NCI-H128 (cell line): ENCODE results near the gene IFRD1.
A peak's percentile ranks its signal among the peaks of the same experiment; 100 is the strongest.

Experiments used
- DNase-seq: peaks from one replicate; lab custom pipeline; 2025; ENCODE audit not compliant: unreplicated experiment; lab: John Stamatoyannopoulos, UW

Gene IFRD1, protein sequence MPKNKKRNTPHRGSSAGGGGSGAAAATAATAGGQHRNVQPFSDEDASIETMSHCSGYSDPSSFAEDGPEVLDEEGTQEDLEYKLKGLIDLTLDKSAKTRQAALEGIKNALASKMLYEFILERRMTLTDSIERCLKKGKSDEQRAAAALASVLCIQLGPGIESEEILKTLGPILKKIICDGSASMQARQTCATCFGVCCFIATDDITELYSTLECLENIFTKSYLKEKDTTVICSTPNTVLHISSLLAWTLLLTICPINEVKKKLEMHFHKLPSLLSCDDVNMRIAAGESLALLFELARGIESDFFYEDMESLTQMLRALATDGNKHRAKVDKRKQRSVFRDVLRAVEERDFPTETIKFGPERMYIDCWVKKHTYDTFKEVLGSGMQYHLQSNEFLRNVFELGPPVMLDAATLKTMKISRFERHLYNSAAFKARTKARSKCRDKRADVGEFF

GRCh38 chr7:112449902-112450806, at the start of gene IFRD1:
Gene IFRD1, plus strand, starts transcription at chr7:112450460. Its CDS starts 229 bp downstream, at chr7:112450689.
- peak; percentile 96 for DNase-seq

GRCh38 chr7:112404321-112404720, 45.9 kb upstream of the IFRD1 start:
- DNase-seq, result no peak

GRCh38 chr7:112405286-112405685, 45.0 kb upstream of the IFRD1 start:
- DNase-seq, result no peak

DNA sequence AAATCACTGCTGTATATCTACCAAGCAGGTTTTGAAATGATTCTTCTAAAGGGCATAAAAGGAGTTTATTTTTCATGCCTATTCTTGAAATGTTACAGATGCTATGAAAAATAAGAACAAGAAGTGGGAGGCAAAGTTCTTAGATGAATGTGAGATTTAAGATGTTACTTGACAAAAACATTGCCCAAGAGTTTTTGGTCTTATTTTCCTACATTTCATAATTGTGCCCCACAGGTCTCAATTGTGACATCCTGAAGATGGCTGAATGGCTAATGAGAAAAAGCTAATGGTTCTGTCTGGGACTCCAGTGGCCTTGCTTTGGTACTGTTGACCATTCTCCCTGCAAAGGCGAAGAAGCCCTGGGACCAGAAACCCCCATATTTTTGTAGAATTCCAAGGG, 43.0 kb upstream of the IFRD1 start:
- DNase-seq, result no peak

GRCh38 chr7:112410092-112410491, 40.2 kb upstream of the IFRD1 start:
- no peak for DNase-seq

DNA sequence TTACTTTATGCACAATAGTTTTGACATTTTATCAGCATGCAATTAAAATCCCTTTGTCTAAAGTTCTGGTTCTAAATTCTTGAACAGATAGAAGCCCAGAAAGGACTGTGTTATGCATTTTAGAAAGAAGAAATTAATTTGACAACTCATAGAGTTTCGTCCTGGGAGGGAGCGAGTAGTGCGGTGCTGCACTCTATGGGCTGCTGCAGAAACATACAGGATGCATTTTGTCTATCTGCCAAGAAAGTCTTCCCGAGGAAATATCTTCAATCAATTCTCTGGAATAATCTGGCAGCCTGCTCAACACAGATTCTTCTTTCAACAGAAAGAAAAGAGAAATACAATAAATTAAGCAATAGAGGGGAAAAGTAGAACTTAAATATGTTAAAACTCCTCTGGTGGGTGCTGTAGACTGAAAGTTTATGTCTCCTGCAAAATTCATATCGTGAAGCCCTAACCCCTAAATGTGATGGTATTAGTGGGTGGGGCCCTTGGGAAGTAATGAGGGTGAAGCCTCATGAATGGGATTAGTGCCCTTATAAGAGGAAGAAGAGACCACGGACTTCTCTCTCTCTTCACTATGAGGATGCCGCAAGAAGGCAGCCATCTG, 39.0 kb upstream of the IFRD1 start:
- no peak for DNase-seq

DNA sequence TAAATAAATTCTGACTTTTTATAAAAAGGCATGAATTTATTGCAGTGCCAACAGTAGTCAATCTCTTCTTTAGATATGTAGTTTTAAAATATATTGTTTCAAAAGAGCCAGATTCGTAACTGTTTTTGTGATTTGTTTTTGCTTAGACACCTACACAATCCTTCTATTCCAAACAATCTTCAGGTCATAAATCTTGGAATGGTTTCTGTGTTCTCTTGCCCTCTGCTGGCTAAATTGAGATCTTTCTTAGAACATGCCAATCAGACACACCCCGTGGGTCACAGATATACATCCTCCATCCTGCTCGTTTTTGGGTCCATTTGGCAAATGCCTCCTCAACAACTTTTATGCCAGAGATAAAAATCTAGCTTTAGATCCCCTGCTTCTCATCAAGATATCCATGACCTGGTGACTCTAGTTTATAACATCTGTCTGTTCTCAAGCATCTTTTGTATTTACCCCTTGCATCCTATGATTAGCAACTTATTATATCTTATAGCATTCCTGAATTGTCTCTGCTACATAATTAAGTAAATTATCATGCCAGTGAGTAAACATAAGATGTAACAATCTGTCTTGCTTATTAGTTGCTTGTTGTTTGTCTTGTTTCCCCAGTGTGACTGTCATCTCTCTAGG, 35.3 kb upstream of the IFRD1 start:
- peak; percentile 14 for DNase-seq

DNA sequence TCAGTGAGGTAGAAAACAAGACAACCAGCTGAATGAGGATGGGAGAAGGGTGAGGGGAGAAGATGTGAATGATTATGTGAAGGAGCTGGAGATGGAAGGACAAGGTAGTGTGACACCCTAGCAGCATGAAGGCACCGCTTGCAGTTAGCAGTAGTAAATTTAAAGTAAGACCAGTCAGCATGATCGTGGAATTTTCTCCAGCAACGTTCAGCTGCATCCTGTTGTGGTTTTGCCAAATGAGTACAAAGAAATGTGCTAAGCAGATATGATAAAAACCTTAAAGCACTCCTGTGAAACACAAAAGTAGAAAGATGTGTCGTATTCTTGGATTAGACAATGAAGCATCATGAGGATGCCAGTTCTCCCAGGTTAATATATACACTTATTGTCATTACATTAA, 34.1 kb upstream of the IFRD1 start:
- no peak for DNase-seq

- no peak for DNase-seq
Observed at GRCh38 chr7:112419543-112420130, 30.6 kb upstream of the IFRD1 start.

DNA sequence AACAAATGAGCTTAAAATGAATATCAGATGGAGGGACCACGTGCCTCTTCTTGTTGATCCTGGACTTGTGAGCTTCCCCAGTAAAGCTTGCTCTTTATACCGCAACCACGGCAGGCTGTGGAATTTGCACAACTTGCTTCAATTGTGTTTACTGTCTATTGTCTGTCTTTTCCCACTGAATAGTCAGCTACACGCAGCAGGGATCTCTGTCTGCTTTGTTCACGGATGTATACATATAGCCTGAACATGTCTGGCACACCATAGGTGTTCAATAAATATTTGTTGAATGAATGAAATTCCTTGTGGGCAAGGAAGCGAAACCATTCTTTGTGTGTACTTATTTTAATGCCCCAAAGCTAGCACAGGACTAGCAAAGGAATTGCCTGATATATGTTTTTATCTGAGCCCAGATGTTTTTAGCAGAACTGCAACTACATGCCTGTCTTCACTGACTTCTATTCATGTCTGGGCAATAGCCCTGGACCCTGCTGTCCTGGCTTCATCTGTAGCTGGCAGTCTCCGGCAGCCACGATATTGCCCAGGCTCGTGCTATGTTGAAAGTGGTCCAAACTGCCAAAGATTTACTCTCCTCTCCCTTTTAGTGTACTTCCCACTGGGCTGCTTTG, 29.9 kb upstream of the IFRD1 start:
- DNase-seq, result no peak

DNA sequence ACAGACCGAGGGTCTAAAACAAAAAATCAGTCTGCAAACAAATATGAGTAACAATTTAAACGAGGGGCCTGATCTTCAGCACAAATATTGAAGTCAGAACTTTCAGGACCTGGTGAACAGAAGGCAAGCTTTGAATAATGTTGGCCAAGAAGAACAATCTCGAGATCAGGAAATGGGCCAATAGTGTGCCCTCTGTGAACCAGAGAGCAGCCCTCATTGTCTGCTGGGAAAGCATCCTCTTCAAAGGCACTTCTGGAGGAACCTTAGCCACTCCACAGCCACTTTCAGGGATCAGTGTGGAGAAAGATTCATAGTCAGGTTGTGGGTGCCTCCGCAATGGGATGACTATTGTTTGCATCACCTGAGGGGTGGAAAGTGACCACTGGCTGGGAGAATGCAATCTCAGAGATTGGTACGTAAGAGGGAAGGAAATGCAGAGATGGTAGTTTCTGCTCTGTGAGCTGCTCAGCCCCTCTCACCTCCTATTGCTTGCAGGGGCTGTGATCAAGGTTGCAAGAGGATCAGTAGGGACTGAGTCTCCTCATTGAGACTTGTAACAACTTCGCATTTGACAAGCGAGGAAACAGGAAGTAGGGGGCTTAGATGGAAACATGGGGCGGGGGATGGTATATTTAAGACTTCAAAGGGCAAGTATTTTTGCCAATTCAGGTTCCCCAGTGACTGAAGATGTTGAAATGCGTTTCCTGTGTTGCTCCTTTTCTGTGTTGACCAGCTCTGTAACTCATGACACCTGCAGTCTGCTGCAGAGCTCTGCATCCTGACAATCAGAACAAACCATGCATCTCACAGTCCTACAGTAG, 28.4 kb upstream of the IFRD1 start:
- DNase-seq, result no peak

DNA sequence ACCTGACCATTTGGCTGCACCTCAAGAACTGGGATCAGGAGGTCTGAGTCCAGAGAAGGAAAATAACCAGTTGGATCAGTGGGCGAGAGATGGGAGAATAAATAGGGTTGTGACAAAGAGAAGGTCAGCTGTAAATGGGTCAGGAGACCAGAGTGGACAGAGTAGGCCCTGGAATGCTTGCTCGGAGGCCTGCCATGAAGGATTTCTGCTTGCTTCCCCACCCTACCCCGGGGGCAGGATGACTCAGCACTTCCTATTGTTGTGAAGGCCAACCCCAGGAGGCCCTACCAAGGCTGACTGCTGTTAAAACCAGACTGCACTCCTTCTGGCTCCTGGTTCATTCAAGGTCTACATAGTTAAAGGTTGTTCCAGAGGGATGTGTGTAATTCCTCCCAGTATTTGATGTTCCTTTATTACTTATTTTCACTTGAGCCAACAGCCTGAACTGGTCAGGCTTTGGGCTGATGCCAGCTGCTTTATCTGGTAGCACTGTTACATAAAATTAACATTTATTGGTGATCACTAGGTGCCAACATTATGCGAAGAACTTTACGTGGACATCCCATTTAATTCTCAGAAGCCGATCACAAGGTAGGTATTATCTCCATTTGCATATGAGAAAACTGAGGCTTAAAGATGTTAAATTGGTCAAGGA, 27.3 kb upstream of the IFRD1 start:
- DNase-seq, result no peak

GRCh38 chr7:112423987-112424386, 26.3 kb upstream of the IFRD1 start:
- DNase-seq, result no peak

- DNase-seq, result no peak
Observed at GRCh38 chr7:112427984-112428383, 22.3 kb upstream of the IFRD1 start.

DNA sequence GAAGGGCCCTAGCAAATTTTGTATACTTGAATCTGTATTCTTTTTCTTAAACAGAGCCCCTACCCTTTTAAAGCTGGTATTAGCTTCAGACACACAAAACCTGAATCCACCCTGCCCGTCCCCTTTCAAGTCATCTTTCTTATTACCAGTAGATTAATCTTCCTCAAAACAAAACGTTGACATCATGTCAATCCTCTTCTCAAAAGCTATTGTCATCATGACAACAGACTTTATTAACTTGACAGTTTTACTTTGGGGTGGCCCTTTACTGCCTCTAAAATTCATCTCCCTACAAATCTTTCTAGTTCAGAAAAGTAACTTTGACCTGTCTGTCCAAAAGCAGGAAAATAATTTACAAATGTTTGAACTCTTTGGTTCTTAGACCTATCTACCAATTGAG, 21.5 kb upstream of the IFRD1 start:
- no peak for DNase-seq

DNA sequence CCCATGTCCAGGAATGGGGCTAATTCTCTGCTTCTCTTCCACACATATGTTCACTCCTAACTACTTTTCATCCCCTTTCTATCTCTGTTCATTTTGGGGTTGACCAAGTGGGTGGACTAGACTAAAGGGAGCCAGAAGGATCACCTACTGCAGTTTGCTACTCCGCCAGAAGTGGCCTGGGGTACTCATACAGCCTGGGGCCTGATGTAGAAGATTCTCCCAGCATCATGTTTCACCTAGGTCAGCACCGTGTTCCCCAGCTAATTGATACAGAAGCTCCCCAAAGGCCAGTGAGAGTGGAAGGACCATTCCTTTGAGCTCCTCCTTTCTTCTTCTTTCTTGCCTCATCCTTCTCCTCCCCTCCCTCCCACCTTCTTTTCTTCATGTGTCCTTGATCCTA, 19.6 kb upstream of the IFRD1 start:
- no peak for DNase-seq

DNA sequence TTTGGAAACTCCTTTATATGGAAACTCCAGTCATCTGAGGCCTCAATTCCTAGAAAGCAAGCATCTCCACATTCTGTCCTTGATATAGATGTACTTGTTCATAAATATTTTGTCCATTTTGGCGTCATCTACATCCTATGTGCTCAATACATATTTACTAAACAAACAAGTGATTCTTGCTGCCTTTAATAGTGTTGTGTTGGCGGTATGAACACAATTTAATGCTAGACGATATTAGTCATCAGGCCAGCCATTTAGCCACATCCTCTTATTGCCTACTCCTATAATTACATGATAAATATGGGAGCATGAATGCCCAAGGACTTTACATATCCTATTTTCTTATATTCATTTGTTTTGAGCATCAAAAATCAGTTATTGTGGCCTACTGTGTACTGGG, 18.5 kb upstream of the IFRD1 start:
- DNase-seq, result no peak

GRCh38 chr7:112433289-112433688, 17.0 kb upstream of the IFRD1 start:
- no peak for DNase-seq

GRCh38 chr7:112437072-112437471, 13.2 kb upstream of the IFRD1 start:
- DNase-seq, result no peak
